GM19463 (cell line): ENCODE data around the gene APBA3.

Experiments used
- ATAC-seq: cut with Tn5 transposase; IDR thresholded peaks from one replicate; pipeline ENCODE4 v1.9.1; 2021; ENCODE audit warnings: mild to moderate bottlenecking, moderate library complexity; ENCODE audit not compliant: unreplicated experiment

Gene APBA3

DNA sequence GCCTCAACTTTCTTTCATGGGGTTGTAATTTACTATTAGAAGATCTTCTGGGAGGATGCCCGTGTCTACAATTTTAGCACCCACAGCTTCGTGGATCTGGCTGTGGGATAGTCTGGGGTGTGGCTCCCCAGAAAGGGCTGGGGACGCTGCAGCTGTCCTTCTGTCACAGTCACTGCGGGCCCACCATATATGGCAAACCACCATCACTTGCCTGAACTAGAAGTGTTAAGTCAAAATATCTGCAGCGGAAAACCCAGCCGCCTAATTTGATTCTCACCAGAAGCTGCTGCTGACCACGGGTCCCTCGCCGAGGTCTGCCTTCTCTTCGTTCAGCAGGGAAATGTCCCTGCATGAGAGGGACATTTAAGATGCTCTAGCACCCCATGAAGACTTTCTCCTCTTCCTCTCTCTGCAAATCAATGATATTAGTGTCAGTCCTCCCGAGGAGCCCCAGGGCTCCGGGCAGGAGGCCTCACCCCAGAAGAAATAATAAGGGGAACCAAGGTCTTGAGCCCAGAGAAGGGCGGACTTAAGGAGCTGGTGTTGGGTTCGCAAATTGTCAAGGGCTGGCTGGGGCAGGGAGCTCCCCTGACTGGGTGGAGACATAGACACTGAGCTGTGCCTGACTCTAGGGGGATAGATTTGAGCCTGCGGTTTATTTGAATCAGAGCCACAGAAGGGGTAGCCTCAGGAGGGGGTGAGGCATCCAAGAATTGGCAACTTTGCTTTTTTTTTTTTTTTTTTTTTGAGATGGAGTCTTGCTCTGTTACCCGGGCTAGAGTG lies 27.7 kb upstream of the APBA3 start:
- ATAC-seq = no peak

- ATAC-seq = no peak
Observed at GRCh38 chr19:3785938-3786824, 24.7 kb upstream of the APBA3 start, which contains the start of gene MATK. MATK (minus strand) TSS chr19:3786381; CDS start chr19:3785135, 1,246 bp downstream.

- ATAC-seq = no peak
Observed at GRCh38 chr19:3785451-3785937, 24.0 kb upstream of the APBA3 start.

DNA sequence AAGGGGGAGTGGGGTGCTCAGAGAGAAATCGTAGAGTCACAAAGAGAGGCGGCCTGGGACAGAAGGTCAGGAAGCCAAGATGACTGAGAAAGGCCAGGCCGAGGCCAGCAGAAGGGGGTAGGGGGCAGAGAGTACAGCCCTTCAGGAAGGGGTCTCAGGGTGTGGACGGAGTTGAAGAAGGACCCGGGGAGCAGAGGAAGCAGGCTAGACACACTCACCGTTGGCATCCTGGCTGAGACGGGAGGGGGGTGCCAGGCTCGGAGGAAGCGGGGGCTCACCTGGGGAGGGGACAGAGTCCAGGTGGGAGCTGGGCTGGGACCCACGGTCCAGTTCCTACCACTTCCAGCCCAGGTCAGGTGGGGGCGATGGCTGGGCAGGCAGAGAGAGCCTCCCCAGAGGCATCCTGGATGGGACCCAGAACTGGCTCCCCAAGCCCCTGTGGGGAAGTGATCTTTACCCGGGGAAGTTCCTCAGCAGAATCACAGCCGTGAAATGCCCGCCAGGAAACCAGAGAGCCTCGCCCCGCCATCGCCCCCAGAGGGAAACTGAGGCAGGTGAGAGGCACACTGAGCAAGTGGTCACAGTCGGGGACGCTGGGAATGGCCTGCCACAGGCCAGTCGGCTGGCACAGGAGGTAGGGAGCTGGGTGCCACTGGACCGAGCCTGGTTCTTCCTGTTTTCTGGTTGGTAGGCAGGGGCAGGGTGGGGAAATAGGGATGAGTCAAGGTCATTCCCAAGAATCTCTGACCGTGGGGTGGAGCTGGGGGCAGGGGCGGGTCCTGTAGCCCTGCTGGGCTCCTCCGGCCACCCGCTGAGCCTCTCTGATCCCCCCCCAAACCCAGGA lies 23.3 kb upstream of the APBA3 start:
- no peak for ATAC-seq

DNA sequence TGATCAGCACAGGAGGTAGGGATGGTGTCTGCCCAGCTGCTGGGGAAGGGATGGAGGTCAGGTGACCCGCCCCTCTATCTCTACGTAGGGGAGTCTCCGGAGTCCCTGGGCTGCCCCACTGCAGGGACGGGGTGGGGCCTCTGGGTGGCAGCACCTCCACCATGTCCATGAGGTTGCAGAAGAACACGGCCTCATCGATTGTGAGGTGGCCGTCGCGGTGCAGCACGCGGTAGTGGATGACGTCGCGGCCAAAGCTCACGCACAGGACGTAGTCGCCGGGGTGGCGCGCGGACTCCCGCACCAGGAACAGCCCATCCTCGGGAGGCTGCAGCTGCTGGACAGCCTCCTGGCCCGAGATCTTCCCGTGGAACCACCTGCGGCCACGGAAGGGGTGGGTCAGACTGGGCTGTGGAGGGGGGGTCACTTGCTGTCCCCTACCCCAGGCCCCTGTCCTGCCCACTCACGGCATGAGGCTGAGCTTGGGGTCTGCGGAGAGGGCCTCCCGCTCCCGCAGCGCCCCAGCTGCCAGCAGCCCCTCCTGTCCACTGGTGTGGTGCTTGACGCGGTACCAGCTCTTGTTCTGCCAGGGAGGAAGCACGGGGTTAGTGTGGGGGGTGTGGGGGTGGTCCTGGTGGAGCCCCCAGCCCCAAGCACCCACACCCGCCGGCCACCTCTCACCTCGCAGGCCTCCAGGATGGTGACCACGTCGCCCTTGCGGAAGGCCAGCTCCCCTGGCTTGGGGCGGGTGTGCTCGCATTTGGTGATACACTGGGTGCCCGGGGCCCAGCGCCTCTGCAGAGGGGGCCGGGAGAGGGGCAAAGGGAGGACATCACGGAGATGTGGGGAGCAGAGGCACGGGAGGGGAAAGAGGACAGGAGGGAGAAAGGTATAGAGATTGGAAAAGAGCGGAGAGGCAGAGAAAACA lies 22.4 kb upstream of the APBA3 start:
- ATAC-seq = no peak

- no peak for ATAC-seq
Observed at GRCh38 chr19:3782903-3783302, 21.4 kb upstream of the APBA3 start.

DNA sequence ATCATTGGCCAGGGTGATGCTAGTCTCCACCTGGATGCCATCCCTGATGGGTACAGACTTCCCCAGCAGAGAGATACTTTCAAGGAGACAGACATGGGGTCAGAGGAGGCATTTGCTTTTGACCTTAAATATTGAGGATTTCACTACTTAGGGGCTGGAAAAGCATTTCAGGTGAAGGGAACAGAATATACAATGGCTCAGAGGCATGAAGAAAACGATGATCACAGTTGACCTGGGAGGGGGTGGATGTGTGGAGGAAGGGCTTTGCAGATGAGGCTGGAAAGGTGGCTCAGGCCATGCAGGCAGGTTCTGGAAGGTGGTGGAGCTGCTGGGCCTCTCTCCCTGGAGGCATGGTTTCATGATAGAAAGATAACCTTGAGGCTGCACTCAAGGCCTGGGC lies 20.8 kb upstream of the APBA3 start:
- ATAC-seq = no peak

DNA sequence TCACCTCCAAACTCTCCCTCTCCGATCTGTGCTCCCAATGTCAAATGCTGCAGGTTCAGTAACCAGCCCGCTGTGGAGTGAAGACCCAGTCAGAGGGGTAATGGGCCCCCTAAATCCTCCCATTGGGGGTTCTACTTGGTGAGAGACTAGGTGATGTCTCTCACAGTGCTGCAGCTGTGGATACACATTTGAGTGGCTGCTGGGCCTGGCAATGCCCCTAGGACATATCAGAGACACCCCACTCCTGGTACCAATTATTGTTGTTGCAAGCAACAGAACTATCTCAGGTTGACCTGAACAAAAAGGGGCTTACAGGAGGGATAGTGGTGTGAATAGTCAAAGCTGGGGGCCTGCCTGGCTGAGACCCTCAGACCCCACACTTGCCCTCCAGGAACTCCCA lies 20.1 kb upstream of the APBA3 start:
- no peak for ATAC-seq

- ATAC-seq = no peak
Observed at GRCh38 chr19:3780786-3781304, 19.4 kb upstream of the APBA3 start.

GRCh38 chr19:3778899-3779723 lies 17.6 kb upstream of the APBA3 start:
- no peak for ATAC-seq

GRCh38 chr19:3778104-3778867 lies 16.8 kb upstream of the APBA3 start:
- ATAC-seq = no peak

GRCh38 chr19:3776479-3777040 lies 15.1 kb upstream of the APBA3 start:
- no peak for ATAC-seq

- ATAC-seq = no peak
Observed at GRCh38 chr19:3775831-3776230, 14.3 kb upstream of the APBA3 start.

DNA sequence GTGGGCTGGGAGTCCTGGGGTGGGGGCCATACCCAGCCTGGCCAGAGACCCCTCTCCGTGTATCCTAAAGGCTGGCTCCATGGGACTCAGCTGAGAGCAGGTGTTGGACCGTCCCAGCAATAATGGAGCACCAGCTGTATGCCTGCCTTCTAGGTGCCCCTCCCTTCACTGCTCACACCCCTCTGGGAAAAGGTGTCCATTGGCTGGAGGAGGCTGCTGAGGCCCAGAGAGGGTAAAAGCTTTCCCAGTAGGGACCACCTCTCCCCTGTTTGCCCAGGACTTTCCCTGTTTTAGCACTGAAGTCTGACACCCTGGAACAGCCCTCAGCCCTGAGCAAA lies 13.9 kb upstream of the APBA3 start:
- ATAC-seq = no peak

DNA sequence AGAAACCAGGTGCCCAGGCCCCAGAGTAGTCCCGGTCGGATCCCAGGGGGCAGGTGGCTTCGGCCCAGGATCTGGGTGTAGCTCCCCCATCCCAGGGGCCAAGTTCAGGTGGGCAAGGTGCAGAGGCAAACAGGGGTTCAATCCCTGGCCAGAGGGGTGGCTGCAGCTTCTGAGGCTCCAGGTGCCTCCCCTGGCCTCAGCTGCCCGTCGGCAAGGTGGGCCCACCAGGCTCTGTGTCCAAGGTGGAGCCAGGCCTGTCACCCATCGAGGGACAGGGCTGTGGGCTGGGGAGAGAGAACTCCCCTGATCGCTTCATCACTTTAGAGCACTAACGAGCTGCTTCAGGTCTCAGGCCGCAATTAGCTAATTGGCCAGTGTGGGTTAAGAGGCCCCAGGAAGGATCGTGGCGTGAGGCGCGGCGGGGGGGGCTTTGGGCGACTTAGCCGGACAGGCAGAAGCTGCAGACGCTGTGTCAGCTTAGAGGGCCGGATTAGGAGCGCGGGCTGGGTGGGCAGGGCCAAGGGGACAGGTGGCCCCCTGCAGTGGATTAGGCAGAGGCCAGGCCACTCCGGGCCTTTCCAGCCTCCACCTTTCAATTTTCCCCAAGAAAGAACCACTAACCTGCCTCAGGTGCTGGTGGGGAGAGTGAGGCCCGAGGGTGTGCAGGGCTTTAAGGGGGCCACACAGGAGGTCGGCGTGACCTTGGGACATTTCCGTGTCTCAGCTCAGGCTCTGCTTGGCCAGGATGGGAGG lies 13.3 kb upstream of the APBA3 start:
- no peak for ATAC-seq

DNA sequence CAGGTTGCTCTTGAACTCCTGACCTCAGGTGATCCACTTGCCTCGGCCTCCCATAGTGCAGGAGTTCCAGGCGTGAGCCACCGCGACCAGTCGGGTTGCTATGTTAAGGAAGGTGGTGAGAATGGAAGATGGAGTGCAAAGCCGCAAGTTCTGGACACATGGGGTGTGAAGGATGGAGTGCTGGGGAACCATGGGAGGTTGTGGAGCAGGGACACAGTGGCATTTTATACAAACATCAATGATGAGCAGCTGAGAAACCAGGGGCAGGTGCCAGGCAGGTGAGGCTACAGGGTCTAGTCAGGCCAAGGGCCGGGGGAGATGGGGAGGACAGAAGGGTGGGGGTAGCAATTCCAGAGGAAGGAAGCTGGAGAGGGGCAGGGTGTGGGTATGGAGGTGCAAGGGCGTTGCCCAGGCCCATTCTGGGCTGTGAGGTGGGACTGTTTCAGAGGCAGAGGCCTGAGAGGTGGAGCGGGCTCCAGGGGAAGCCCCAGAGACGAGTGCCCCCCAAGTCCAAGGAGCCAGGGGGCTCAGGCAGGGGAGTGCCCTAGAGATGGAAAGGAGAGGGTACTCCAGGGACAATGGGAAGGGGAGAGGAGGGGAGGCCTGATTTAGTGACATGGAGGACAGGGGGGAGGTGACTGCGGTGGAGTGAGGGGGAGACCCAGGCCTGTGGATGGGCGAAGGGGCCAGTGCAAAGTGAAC lies 12.5 kb upstream of the APBA3 start:
- ATAC-seq = no peak
